Vagina (tissue), 2 donors: ENCODE measurements around the gene EEF1E1.

ENCODE experiments used
- POLR2A ChIP-seq, 2 donors: fragments of 450-650 bp; IDR thresholded peaks; one replicate each; pipeline ENCODE4 v1.6.1; 2017; ENCODE audit warnings: antibody characterized with exemption in 2 of 2, mild to moderate bottlenecking in 2 of 2, moderate library complexity in 2 of 2
- POLR2AphosphoS5 ChIP-seq, 2 donors: sonication (generic); formaldehyde crosslinking; IDR thresholded peaks; one replicate each; pipeline ENCODE4 v1.9.0; 2017; ENCODE audit warnings: antibody characterized with exemption in 2 of 2, mild to moderate bottlenecking in 2 of 2, low read depth in 1 of 2; ENCODE audit not compliant: insufficient read depth in 1 of 2
- TF ChIP-seq, protein P1 (sequence below), 3 experiments: fragments of 450-650 bp in 2 of 3; fragments of 200-600 bp in 1 of 3; sonication (generic) in 1 of 3; IDR thresholded peaks; one replicate each; pipeline ENCODE4 v1.5.1; 2017 to 2019; ENCODE audit warnings: antibody characterized with exemption in 3 of 3, mild to moderate bottlenecking in 2 of 3, moderate library complexity in 2 of 3

DNA sequence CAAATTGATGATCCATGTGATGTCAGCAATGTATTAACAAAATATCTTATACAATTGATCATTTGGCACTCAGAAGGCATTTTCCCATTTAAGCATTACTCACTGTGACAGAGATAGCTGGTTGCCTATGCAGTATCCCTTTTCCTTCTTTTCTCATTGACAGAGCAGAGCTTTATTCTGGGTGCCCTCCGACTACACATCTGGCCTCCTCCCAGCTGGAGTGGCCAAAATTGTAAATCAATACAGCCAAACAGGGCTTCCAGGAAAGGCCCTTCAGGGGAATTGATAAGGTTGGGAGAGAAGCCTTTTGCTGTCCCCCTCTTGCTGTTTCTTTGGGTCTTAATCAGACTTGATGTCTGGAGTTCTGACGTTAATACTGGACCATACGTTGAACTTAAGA, 28.6 kb downstream of the EEF1E1 start:
- TF ChIP-seq, protein P1, sequence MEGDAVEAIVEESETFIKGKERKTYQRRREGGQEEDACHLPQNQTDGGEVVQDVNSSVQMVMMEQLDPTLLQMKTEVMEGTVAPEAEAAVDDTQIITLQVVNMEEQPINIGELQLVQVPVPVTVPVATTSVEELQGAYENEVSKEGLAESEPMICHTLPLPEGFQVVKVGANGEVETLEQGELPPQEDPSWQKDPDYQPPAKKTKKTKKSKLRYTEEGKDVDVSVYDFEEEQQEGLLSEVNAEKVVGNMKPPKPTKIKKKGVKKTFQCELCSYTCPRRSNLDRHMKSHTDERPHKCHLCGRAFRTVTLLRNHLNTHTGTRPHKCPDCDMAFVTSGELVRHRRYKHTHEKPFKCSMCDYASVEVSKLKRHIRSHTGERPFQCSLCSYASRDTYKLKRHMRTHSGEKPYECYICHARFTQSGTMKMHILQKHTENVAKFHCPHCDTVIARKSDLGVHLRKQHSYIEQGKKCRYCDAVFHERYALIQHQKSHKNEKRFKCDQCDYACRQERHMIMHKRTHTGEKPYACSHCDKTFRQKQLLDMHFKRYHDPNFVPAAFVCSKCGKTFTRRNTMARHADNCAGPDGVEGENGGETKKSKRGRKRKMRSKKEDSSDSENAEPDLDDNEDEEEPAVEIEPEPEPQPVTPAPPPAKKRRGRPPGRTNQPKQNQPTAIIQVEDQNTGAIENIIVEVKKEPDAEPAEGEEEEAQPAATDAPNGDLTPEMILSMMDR (IDR thresholded peaks at IDR 0.05), result no peak
- TF ChIP-seq POLR2A (IDR thresholded peaks at IDR 0.05) (no peak), POLR2AphosphoS5 (IDR thresholded peaks at IDR 0.05; ENCODE audit: insufficient read depth in 1 of 2, low read depth in 1 of 2) (no peak)
